A673 (cell line): Measurements from ENCODE around the gene TBXAS1.

Experiments
- CTCF ChIP-seq: fragments of 300-800, 200-600 bp; sonication (generic); conservative IDR thresholded peaks from 2 replicates; pipeline ENCODE4 v1.5.1; 2017; ENCODE audit warnings: low read depth, mild to moderate bottlenecking, antibody characterized with exemption, low read length, moderate library complexity, mixed read lengths
- EZH2 ChIP-seq: fragments of 200-600 bp; sonication (generic); IDR thresholded peaks from 2 replicates; pipeline ENCODE4 v1.6.1; 2017; ENCODE audit warnings: borderline replicate concordance, low read depth, mild to moderate bottlenecking, mixed read lengths, antibody characterized with exemption, low read length; ENCODE audit not compliant: poor library complexity, severe bottlenecking

GRCh38 chr7:139823959-139824521, 5.0 kb upstream of the TBXAS1 start:
- TF ChIP-seq CTCF (no peak), EZH2 (no peak)
